BLaER1 (cell line): Measurements from ENCODE around the gene CCDC159.
A peak's percentile ranks its signal among the peaks of the same experiment; 100 is the strongest.

Experiments used
- H3K27ac ChIP-seq: shearing (Covaris generic); formaldehyde crosslinking; 2 replicates; pipeline ENCODE4 v1.8.1; 2022
- H3K27me3 ChIP-seq: shearing (Covaris generic); formaldehyde crosslinking; 2 replicates; pipeline ENCODE4 v1.8.1; 2022
- H3K36me3 ChIP-seq: shearing (Covaris generic); formaldehyde crosslinking; 2 replicates; pipeline ENCODE4 v1.8.1; 2022
- H3K4me1 ChIP-seq: shearing (Covaris generic); formaldehyde crosslinking; 2 replicates; pipeline ENCODE4 v1.8.1; 2022
- H3K4me2 ChIP-seq: shearing (Covaris generic); formaldehyde crosslinking; 2 replicates; pipeline ENCODE4 v1.8.1; 2022
- H3K4me3 ChIP-seq: shearing (Covaris generic); formaldehyde crosslinking; 2 replicates; pipeline ENCODE4 v1.8.1; 2022
- H3K9ac ChIP-seq: shearing (Covaris generic); formaldehyde crosslinking; 2 replicates; pipeline ENCODE4 v1.8.1; 2022
- H3K9me3 ChIP-seq: shearing (Covaris generic); formaldehyde crosslinking; 2 replicates; pipeline ENCODE4 v1.8.1; 2022
- H4K20me1 ChIP-seq: shearing (Covaris generic); formaldehyde crosslinking; 2 replicates; pipeline ENCODE4 v1.8.1; 2022
- Cebpa-rat ChIP-seq: shearing (Covaris generic); IDR thresholded peaks from 2 replicates; pipeline ENCODE4 v1.8.1; 2022

The CCDC159 gene

DNA sequence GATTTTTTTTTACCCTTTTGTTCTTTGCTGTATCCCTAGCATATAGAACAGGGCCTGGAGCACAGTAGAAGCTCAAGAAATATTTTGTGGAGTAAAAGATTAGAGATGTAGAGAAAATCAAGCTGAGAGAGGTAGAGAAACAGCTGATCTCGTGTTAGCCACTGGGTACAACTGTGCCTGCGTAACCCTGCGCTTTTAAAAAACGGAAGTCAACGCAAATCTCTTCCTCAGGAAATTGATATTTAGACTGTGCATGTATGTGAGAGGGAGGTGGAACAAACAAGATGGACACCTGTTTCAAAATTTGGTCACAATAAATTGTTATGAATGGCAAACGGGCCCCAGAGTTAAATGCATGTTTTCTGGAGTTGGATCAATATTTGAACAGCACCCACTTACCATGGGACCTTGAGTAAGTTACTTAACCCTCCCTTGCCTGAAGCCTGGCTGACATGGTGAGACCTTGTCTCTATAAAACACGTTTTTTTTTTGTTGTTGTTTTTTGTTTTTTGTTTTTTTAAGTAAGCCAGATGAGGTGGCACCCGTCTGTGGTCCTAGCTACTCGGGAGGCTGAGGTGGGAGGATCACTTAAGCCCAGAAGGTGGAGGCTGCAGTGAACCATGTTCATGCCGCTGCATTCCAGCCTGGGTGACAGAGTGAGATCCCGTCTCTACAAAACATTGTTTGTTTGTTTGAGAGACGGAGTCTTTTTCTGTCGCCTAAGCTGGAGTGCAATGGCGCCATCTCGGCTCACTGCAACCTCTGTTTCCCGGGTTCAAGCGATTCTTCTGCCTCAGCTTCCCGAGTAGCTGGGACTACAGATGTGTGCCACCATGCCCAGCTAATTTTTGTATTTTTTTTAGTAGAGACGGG lies 41.1 kb downstream of the CCDC159 start:
- TF ChIP-seq Cebpa-rat: no peak
- Histone ChIP-seq H3K4me2 (peak overlapping the region; percentile 72), H3K27ac (no peak overlapping the region), H3K27me3 (peaks cover 5% of the 10 kb centered on the region; the same call in 1 of the 2 replicates), H3K9ac (peak overlapping the region; percentile 12; the same call in 1 of the 2 replicates), H3K9me3 (peaks cover 11% of the 10 kb centered on the region), H3K4me1 (peaks cover 40% of the 10 kb centered on the region), H3K4me3 (no peak overlapping the region), H4K20me1 (no peaks in the 10 kb centered on the region; the same call in 1 of the 2 replicates), H3K36me3 (no peaks in the 10 kb centered on the region)

DNA sequence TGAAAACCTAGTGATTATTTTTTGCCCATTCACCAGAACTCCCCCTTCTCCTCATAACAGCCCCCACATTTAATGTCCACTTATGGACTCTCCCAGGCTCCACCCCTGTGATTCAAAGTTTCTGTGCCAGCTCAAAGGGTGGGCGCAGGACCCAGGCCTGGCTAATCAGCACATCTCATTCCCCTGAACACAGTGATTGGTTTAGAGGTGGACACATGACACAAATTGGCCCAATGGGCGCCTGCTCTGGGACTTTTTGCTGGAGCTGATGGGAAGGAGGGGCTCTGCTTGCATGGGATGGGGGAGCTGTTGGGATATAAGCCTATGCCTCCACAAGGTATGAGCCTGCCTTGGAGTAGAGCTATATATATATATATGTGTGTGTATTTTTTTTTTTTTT lies 44.0 kb downstream of the CCDC159 start:
- H3K27ac ChIP-seq: no peak overlapping the region
- peaks cover 15% of the 10 kb centered on the region for H3K4me1 ChIP-seq
- no peaks in the 10 kb centered on the region for H3K36me3 ChIP-seq
- peaks cover 11% of the 10 kb centered on the region for H3K9me3 ChIP-seq
- no peak overlapping the region for H3K9ac ChIP-seq
- no peak overlapping the region for H3K4me2 ChIP-seq
- H3K4me3 ChIP-seq: no peak overlapping the region
- no peaks in the 10 kb centered on the region for H3K27me3 ChIP-seq
- no peak for TF ChIP-seq Cebpa-rat
- no peaks in the 10 kb centered on the region for H4K20me1 ChIP-seq

DNA sequence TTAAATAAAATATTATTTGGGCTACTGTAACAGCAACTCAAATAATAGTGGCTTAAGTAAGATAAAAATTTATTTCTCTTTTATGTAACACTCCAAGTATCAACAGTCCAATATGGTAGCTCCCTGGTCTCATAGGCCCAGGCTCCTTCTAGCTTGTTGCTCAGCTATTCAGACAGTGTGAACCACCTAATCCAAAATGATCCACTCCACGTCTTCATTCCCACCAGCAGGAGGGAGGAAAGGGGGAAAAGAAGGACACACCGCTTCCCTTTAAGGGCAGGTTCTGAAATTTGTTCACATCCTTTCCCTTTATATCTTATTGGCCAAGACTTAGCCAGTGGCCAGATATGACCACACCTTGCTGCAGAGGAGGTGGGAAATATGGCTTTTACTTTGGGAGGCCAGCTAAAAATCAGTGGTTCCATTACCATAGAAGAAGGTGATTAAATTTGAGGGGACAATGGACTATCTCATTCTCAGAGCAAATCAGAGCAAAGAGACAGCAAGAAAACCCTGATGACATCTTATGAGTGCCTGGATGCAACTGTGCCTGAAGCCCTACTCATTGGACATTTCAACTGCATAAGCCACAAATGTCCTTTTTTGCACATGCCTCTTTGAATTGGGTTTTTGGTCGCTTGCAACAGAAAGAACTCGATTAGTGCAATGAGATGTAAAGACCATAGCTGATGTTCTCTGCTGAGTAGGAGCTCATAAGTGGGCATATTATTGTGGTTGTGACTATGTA lies 44.8 kb downstream of the CCDC159 start:
- H3K27me3 ChIP-seq: no peaks in the 10 kb centered on the region
- H3K9me3 ChIP-seq: peaks cover 11% of the 10 kb centered on the region
- peaks cover 15% of the 10 kb centered on the region for H3K4me1 ChIP-seq
- H3K27ac ChIP-seq: no peak overlapping the region
- no peak overlapping the region for H3K4me2 ChIP-seq
- no peak overlapping the region for H3K4me3 ChIP-seq
- no peaks in the 10 kb centered on the region for H3K36me3 ChIP-seq
- no peaks in the 10 kb centered on the region for H4K20me1 ChIP-seq
- TF ChIP-seq Cebpa-rat: no peak
- no peak overlapping the region for H3K9ac ChIP-seq

DNA sequence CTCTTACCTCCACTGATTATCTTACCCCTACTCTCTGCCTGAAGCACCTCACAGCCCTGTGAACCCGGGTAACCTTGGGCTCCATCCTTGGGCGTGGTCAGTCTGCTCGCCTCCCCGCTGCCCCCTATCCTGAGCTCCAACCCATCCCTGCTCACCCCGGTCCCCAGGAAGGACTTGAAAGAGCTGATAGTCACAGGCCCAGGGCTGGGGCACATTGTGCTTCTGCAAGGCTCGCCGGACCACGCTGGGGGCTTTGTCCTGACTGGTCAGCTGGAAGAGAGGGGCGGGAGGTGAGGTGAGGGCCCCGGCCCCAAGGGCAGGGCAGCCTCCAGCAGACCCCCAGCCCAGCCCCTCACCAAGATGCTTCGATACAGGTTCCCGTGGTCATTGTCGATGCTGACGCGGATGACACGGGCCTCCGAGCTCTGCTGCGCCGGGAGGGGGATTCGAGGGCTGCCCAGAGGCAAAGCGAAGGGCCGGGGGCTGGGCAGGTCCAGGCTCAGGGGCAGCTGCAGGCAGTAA lies 50.8 kb downstream of the CCDC159 start:
- TF ChIP-seq Cebpa-rat: no peak
- no peaks in the 10 kb centered on the region for H3K27me3 ChIP-seq

DNA sequence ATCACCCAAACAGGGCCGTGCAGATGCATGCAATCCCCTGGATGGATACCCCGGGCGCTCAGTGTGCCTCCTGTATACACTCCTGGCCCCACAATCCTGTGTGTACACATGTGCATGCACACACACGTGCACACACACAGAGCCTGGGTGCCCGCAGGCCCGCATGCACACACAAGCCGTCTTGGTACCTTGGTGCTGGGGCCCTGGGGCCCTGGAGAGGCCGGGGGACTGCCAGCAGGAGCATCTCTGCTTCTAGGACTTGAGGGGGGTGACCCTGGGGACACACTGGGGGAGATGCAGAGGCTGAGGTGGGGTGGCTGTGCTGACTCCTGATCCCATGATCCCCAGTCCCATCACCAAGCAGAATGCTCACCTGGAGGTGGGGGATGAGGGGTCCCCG lies 53.3 kb downstream of the CCDC159 start:
- Histone ChIP-seq H3K9me3 (no peaks in the 10 kb centered on the region), H3K27ac (no peak overlapping the region), H3K9ac (no peak overlapping the region), H3K4me1 (no peaks in the 10 kb centered on the region), H3K4me3 (no peak overlapping the region), H4K20me1 (no peaks in the 10 kb centered on the region), H3K36me3 (no peaks in the 10 kb centered on the region), H3K27me3 (no peaks in the 10 kb centered on the region), H3K4me2 (no peak overlapping the region)
- TF ChIP-seq Cebpa-rat: no peak

More for the DNA sequence above, 50.8 kb downstream of the CCDC159 start:
- no peaks in the 10 kb centered on the region for H3K36me3 ChIP-seq
- H3K9me3 ChIP-seq: no peaks in the 10 kb centered on the region
- no peak overlapping the region for H3K4me3 ChIP-seq
- no peaks in the 10 kb centered on the region for H4K20me1 ChIP-seq
- H3K4me2 ChIP-seq: no peak overlapping the region
- H3K27ac ChIP-seq: no peak overlapping the region
- H3K4me1 ChIP-seq: no peaks in the 10 kb centered on the region
- H3K9ac ChIP-seq: no peak overlapping the region

DNA sequence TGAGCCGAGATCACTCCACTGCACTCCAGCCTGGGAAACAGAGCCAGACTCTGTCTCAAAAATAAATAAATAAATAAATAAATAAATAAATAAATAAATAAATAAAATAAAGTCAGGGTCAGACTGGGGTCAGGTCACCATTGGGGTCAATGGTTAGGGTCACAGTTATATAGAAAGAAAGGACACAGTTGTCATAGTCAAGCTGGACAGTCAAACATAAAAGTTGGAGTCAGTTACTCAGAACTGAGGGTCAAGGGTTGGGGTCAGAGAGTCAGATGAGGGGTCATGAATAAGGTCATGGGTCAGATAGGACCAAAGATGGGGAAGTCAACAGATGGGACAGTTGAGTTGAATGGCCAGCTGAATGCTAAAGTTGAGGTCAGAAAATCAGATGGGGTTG lies 54.5 kb downstream of the CCDC159 start:
- Histone ChIP-seq H4K20me1 (no peaks in the 10 kb centered on the region), H3K4me3 (no peak overlapping the region), H3K9me3 (no peaks in the 10 kb centered on the region), H3K27ac (no peak overlapping the region), H3K9ac (no peak overlapping the region), H3K36me3 (no peaks in the 10 kb centered on the region), H3K27me3 (no peaks in the 10 kb centered on the region), H3K4me2 (no peak overlapping the region), H3K4me1 (no peaks in the 10 kb centered on the region)
- no peak for TF ChIP-seq Cebpa-rat

DNA sequence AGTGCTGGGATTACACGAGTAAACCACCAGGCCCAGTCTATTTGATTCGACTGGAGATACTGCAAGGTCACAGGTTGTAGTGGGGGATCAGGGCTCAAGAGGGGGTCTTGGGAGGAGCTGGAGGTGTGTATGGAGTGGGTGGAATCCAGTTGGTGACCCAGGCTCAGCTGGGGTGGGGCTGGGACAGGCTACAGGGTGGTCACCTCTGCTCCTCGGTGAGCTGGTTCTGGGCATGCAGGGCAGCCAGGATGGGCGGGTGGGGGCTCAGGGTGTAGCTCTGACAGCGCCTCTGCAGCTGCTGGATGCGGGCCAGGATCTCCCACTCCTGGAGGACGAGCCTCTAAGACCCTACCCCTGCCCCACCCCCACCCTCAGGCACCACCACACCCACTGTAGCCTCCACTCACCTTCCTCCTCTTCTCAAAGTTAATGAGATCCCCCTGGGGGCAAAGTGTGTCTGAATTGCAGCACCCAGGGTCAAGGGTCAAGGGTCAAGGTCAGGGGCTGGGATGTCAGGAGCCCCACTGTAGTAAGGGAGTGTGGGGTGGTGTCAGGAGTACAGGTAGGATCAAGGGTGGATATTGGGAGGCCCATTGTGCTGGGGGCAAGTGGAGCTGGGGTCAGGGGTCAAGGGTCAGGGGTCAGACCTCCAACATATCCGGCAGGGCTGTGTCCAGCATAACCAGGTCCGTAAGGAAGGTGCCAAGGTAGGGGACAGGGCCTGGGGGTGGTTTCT lies 55.7 kb downstream of the CCDC159 start:
- Histone ChIP-seq H3K9ac (no peak overlapping the region), H3K4me1 (no peaks in the 10 kb centered on the region), H3K27me3 (peaks cover 4% of the 10 kb centered on the region; the same call in 1 of the 2 replicates), H3K4me3 (no peak overlapping the region), H4K20me1 (no peaks in the 10 kb centered on the region), H3K9me3 (no peaks in the 10 kb centered on the region), H3K27ac (no peak overlapping the region), H3K36me3 (no peaks in the 10 kb centered on the region), H3K4me2 (no peak overlapping the region)
- no peak for TF ChIP-seq Cebpa-rat
